ENCODE results near the gene TRPV3. TPM values are rescaled to one million over a fixed set of nuclear protein-coding genes. Genes with fewer than 3 reads are reported as not detected.
A peak's percentile ranks its signal among the peaks of the same experiment; 100 is the strongest.
"Not testable (repeated sequence)": the region's sequence is repeated elsewhere in the genome, so short reads cannot be mapped to it uniquely, and the experiment has no call there.

TRPV3 gene
- total RNA-seq, 1 donor from 2014 or later = 2.1 TPM

- no peaks in the 10 kb centered on the region for H3K27me3 Mint-ChIP-seq (ENCODE audit: low read depth)
- no peak for DNase-seq (ENCODE audit: low read depth, low spot score)
- TF ChIP-seq CTCF (conservative IDR thresholded peaks at IDR 0.05) = no peak
- H3K36me3 Mint-ChIP-seq (ENCODE audit: low read depth) = no peaks in the 10 kb centered on the region
- H3K9me3 Mint-ChIP-seq = peaks cover 2% of the 10 kb centered on the region
- peaks cover 61% of the 10 kb centered on the region for H3K4me1 Mint-ChIP-seq
- peak overlapping the region; percentile 75 for H3K4me3 Mint-ChIP-seq
- H3K27ac Mint-ChIP-seq (ENCODE audit: unreplicated experiment) = peak overlapping the region; percentile 86
These were observed 29.2 kb downstream of the TRPV3 start for GRCh38 chr17:3528403-3528851.

- TF ChIP-seq CTCF (conservative IDR thresholded peaks at IDR 0.05) = no peak
- Mint-ChIP-seq H3K4me3 (peak overlapping the region; percentile 75), H3K27me3 (ENCODE audit: low read depth) (no peaks in the 10 kb centered on the region), H3K27ac (ENCODE audit: unreplicated experiment) (no peak overlapping the region), H3K9me3 (peaks cover 2% of the 10 kb centered on the region), H3K4me1 (peaks cover 56% of the 10 kb centered on the region), H3K36me3 (ENCODE audit: low read depth) (no peaks in the 10 kb centered on the region)
- DNase-seq (ENCODE audit: low read depth, low spot score) = no peak
These were observed 29.7 kb downstream of the TRPV3 start for GRCh38 chr17:3527896-3528295.

- no peak for DNase-seq (ENCODE audit: low read depth, low spot score)
- no peak overlapping the region for H3K4me3 Mint-ChIP-seq
- H3K4me1 Mint-ChIP-seq = peaks cover 51% of the 10 kb centered on the region
- H3K27me3 Mint-ChIP-seq (ENCODE audit: low read depth) = no peaks in the 10 kb centered on the region
- no peaks in the 10 kb centered on the region for H3K36me3 Mint-ChIP-seq (ENCODE audit: low read depth)
- peaks cover 2% of the 10 kb centered on the region for H3K9me3 Mint-ChIP-seq
- no peak for TF ChIP-seq CTCF (conservative IDR thresholded peaks at IDR 0.05)
- H3K27ac Mint-ChIP-seq (ENCODE audit: unreplicated experiment) = no peak overlapping the region
These were observed 30.1 kb downstream of the TRPV3 start for GRCh38 chr17:3527468-3527867.

GRCh38 chr17:3526971-3527370, 30.6 kb downstream of the TRPV3 start:
- H3K4me3 Mint-ChIP-seq = no peak overlapping the region
- H3K4me1 Mint-ChIP-seq = peaks cover 50% of the 10 kb centered on the region
- no peaks in the 10 kb centered on the region for H3K36me3 Mint-ChIP-seq (ENCODE audit: low read depth)
- DNase-seq (ENCODE audit: low read depth, low spot score) = no peak
- H3K27ac Mint-ChIP-seq (ENCODE audit: unreplicated experiment) = no peak overlapping the region
- no peaks in the 10 kb centered on the region for H3K27me3 Mint-ChIP-seq (ENCODE audit: low read depth)
- H3K9me3 Mint-ChIP-seq = peaks cover 2% of the 10 kb centered on the region
- no peak for TF ChIP-seq CTCF (conservative IDR thresholded peaks at IDR 0.05)

- Mint-ChIP-seq H3K27me3 (ENCODE audit: low read depth) (no peaks in the 10 kb centered on the region), H3K36me3 (ENCODE audit: low read depth) (no peaks in the 10 kb centered on the region), H3K4me1 (peaks cover 45% of the 10 kb centered on the region), H3K4me3 (no peak overlapping the region), H3K9me3 (peaks cover 2% of the 10 kb centered on the region), H3K27ac (ENCODE audit: unreplicated experiment) (no peak overlapping the region)
- TF ChIP-seq CTCF (conservative IDR thresholded peaks at IDR 0.05) = no peak
- DNase-seq (ENCODE audit: low read depth, low spot score) = no peak
These were observed 31.1 kb downstream of the TRPV3 start for GRCh38 chr17:3526491-3526890.

- no peaks in the 10 kb centered on the region for H3K27me3 Mint-ChIP-seq (ENCODE audit: low read depth)
- no peak for DNase-seq (ENCODE audit: low read depth, low spot score)
- TF ChIP-seq CTCF (conservative IDR thresholded peaks at IDR 0.05) = no peak
- H3K4me1 Mint-ChIP-seq = peaks cover 24% of the 10 kb centered on the region
- H3K4me3 Mint-ChIP-seq = no peak overlapping the region
- peaks cover 2% of the 10 kb centered on the region for H3K36me3 Mint-ChIP-seq (ENCODE audit: low read depth)
- peaks cover 2% of the 10 kb centered on the region for H3K9me3 Mint-ChIP-seq
- no peak overlapping the region for H3K27ac Mint-ChIP-seq (ENCODE audit: unreplicated experiment)
These were observed 33.6 kb downstream of the TRPV3 start for GRCh38 chr17:3524024-3524423.

- not testable (repeated sequence) for H3K27ac Mint-ChIP-seq (ENCODE audit: unreplicated experiment); H3K4me3 Mint-ChIP-seq; H3K36me3 Mint-ChIP-seq (ENCODE audit: low read depth); H3K9me3 Mint-ChIP-seq; H3K27me3 Mint-ChIP-seq (ENCODE audit: low read depth); DNase-seq (ENCODE audit: low read depth, low spot score)
- peaks cover 17% of the 10 kb centered on the region for H3K4me1 Mint-ChIP-seq
These were observed 38.1 kb downstream of the TRPV3 start for GRCh38 chr17:3519472-3519871.
